Stimulated activated CD4-positive, alpha-beta T cell treated with anti-CD3 and anti-CD28 coated beads, Interleukin-2, amount 100 ng/mL, for 48 hours (primary cell): ENCODE measurements around the gene CCL25.

Experiments used
- DNase-seq, 2 donors: peaks; one replicate each; pipeline ENCODE4 v3.0.0-alpha.2; 2020

Gene CCL25

DNA sequence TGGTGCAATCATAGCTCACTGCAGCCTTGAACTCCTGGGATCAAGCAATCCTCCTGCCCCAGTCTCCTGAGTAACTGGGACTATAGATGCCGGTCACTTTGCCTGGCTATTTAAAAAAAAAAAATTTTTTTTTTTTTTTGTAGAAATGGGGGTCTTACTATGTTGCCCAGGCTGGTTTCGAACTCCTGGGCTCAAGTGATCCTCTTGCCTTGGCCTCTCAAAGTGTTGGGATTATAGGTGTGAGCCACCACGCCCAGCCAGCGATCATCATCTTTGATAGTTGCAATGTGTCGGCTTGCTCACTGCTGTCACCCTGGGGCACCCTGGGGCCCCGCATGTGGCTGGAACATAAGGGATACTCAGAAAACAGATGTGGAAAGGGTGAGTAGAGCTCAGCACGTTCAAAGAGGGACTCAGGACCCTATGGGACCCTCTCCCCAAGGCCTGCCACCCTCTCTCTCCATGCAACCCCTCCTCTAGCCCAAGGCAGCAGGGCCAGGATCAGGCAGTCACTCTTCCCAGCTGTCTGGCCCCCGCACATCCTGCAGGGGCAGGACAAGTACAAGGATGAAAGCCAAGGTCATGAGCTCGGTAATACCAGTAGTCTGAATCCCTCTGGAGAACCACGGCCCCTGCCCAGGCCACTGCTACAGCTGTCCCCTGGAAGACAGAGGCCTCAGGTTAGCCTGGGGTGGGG lies 6.5 kb upstream of the CCL25 start:
- no peak for DNase-seq

- DNase-seq = no peak
Measured at GRCh38 chr19:8046569-8047165, 5.9 kb upstream of the CCL25 start.

GRCh38 chr19:8050274-8051096 lies 2.1 kb upstream of the CCL25 start:
- peak; percentile 85 to 93 for DNase-seq

DNA sequence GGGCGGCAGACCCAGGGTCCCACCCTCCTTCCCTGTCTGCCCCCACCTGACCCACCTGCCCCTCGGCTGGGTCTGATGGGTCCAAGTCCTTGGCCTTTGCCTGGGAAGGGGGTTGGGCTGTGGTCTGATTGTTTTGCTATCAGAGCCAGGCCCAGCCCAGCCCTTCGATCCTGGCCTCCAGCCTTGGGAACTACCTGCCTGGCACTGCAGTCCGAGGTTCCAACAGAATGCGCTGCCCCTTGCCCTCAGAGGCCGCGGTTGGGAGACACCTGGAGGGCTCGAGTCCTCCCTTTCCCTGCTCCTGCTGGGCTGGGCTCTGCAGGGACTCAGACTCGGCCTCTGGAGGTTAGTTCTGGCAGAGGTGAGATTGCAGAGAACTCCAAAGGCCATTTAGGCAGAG lies 1.6 kb downstream of the CCL25 start:
- DNase-seq = no peak

DNA sequence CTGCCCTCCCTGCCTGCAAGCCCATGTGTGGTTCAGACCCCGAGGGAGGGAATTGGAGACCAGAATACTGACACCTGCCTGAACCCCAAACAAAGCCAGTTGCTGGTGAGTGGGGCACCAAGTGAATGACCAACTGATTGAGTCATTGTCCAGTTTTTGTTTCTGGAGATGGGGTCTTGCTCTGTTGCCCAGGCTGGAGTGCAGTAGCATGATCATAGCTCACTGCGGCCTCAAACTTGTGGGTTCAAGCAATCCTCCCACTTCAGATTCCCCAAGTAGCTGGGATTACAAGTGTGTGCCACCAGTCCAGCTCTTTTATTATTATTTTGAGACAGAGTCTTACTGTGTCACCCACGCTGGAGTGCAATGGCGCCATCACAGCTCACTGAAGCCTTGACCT lies 4.0 kb downstream of the CCL25 start:
- DNase-seq = no peak

DNA sequence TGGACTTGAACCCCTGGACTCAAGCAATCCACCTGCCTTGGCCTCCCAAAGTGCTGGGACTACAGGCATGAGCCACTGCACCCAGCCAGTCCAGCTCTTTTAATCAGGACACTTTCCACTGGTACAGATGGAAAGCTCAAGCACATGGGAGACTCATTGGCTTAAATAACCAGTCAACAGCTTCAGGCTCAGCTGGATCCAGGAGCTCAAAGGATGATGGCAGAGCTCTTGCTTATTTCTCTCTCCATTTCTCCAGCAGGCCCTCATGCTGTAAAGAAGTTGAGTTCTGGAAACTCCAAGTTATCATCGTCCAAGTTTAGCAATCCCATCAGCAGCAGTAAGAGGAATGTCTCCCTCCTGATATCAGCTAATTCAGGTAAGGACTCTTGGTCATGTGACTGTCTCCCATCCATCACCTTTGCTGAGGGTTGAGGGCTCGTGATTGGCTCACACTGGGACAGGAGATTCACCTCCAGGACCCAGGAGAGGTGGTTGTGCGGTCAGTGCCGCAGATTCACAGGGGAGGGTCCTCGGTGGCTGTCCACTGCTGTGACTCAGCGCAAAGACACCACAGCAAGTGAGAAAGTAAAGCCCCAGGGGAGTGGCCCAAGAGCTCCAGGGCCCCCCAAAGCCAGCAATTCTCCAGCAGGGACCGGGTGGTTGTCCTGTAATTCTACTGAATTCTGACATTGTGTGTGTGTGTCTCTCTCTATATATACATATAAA lies 5.1 kb downstream of the CCL25 start:
- no peak for DNase-seq

GRCh38 chr19:8064911-8065874 lies 12.6 kb downstream of the CCL25 start:
- DNase-seq = no peak

GRCh38 chr19:8065875-8066261 lies 13.3 kb downstream of the CCL25 start:
- DNase-seq = no peak

DNA sequence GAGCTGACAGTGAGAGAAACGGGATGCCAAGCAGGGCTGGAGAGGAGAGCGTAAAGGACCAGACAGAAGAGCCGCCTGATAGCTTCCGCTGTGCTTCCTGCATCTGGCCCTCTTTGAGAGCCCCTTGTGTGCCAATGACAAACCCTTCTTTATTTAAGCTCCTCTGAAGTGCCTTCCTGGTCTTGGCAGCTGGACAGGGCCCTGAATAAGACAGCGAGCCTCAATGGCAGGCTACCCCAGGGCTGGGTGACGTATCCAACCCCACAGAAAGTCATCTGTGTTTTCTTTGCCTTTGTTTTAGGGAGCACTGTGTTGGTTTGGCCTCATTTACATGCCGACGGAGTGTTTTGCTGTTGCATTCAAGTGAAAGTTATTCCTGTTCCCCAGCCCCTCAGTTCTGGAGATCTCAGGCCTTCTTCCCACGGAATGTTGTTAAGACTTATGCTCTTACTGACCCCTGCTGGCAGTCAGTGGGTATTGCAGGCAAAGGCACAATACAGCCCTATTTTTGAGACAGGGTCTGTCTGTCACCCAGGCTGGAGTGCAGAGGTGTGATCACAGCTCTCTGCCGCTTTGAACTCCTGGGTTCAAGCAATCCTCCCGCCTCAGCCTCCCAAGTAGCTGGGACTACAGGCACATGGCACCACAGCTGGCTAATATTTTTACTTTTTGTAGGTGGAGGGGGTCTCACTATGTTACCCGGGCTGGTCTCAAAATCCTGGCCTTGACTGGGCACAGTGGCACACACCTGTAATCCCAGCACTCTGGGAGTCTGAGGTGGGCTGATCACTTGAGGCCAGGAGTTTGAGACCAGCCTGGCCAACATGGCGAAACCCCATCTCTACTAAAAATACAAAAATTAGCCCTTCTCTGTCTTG lies 16.8 kb downstream of the CCL25 start:
- peak; percentile 16 to 21 for DNase-seq

DNA sequence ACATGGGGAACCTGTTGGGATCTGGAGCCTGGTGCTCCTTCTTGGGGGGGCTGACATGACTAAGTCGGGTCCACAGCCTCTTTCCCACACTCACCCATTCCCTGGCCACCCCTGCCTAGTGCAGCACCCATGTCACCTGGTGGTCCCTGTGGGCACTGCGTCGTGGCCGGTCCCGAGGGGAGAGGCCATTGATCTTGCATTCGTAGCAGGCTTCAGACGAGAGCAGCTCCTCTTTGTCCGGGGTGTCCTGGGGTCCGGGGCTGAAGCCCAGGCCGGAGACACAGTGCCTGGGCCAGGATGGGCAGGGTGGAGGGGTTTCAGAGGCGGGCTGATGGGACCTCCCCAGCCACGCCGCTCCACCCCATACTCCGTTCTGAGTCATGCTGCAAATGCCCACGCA lies 19.4 kb downstream of the CCL25 start:
- no peak for DNase-seq

DNA sequence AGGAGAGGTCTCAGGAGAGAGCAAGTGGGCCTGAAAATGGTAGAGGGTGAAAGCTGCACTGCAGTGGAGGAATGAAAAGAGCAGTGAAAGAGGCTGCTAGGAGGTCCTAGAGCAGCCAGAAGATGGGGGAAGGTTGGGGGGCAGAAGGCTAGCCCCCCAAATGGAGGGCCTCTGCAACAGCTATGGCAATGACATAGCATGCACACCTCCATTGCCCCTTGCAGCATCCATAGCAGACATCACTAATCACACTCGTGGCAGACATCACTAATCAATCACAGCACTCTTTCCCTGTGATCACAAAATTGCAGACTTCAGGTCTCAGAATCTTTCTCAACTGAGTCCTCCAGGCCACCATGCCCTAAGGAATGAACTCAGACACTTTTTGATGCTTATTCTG lies 21.9 kb downstream of the CCL25 start:
- DNase-seq = no peak

- no peak for DNase-seq
Measured at GRCh38 chr19:8075158-8076074, 22.9 kb downstream of the CCL25 start.

DNA sequence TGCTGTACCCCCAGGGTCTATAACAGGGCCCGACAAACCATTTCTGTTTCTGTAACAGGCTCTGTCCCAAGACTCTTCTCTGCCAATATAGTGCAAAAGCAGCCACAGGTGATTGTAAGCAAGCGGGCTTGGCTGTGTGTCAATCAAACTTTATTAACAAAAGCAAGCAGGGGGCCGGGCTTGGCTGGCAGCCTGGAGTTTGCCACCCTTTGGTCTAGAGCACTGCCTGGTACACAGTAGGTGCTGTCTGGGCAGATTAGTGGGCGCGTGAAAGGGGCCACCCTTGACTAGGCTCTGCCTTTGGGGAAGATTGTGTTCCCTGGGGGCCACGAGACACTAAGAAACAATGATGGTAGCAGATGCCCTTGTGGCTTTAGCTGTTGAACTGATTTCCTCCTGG lies 27.4 kb downstream of the CCL25 start:
- no peak for DNase-seq

DNA sequence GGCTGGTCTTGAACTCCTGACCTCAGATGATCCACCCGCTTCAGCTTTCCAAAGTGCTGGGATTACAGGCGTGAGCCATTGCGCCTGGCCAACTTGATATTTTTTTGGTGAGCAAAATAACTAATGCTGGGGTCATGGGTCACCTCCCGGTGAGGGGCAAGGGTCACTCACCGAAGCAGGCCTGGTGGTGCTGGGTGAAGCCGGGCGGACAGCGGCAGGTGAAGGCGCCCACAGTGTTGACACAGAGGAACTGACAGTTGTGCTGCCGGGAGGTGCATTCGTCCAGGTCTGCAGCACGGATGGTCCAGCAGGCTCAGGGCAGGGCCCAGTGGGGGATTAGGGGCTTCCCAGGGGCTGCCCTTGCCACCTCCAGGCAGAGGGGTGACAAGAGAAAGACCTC lies 28.3 kb downstream of the CCL25 start:
- no peak for DNase-seq

DNA sequence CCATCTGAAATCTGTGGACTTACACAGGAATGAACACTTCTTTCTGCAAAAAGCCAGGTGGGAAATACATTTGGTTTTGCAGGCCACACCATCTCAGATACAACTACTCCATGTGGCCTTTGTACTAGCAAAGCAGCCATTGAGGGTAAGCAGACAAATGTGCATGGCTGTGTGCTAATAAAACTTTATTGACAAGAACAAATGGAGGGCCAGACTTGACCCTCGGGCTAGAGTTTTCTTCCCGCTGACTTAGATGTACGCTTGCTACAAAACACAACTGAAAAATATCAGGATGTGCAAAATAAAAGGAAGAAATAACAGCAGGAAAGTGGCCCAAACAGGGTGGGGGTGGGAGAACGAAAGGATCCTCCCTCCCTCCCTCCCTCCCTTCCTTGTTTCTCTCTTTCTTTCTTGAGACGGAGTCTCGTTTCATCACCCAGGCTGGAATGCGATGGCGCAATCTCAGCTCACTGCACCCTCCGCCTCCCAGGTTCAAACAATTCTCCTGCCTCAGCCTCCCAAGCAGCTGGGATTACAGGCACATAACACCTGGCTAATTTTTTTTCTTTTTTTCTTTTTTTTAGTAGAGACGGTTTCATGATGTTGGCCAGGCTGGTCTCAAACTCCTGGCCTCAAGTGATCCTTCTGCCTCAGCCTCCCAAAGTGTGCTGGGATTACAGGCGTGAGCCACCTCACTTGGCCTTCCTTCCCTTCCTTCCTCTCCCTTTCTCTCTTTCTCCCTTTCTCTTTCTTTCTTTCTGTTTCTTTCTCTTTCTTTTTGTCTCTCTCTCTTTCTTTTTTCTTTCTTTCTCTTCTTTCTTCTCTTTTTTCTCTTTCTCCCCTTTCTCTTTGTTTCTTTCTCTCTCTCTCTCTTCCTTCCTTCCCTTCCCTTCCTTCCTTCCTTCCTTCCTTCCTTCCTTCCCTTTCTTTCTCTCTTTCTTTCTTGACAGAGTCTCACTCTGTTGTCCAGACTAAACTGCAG lies 29.3 kb downstream of the CCL25 start:
- DNase-seq = no peak

DNA sequence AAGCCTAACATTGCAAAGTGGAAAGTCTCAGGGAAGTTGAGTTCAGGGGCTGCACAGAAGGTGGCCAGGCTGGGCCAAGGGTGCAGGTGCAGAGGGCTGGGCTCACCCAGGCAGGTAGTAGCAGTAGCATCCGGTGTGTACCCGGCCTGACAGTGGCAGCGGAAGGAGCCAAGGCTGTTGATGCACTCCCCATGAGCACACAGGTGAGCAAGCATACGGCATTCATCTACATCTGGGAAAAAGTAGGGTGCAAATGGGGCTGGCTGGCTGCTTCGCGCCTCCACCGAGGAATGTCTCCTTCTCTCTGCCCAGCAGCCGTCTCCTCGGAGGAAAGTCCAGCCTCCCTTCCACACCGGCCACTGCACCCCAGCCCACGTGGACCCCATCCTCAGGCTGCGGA lies 30.6 kb downstream of the CCL25 start:
- DNase-seq = no peak

GRCh38 chr19:8084152-8084551 lies 31.6 kb downstream of the CCL25 start:
- DNase-seq = no peak

DNA sequence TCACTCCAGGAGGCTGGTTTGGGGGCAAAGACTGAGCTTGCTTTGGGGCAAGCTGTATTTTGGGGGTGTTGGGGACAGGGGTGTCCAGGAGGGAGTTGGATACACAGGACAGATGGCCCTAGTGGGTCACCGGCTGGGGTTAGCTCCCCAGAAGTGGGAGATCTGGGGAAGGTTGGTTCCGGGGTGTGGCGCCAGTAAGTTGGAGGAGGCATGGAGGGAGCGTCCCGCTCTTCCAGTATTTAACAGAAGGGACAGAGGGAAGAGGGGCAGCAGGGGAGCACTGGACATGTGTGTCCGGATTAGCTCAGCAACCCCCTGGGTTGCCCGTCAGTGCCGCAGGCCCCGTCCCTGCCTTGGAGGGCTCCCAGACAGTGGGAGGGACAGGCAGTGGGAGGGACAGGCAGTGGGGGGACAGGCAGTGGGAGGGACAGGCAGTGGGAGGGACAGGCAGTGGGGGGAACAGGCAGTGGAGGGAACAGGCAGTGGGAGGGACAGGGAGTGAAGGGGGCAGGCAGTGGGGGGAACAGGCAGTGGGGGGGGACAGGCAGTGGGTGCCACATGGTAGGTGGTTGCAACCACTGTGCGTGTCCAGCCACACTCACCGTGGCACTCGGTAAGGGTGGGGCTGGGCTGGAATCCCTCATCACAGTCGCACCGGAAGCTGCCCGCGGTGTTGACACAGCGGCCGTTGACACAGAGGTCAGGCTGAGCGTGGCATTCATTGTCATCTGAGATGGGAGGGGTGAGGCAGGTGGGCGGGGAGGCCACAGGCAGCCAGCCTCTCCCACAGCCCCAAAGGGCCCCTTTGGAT lies 33.2 kb downstream of the CCL25 start:
- DNase-seq = no peak
